PC-3 (cell line): ENCODE measurements around the gene ACTN1. TPM values are rescaled to one million over a fixed set of nuclear protein-coding genes. Genes with fewer than 3 reads are reported as not detected.

ENCODE experiments used
- ATAC-seq: fragments of 200-7000 bp; cut with Tn5 transposase; 2 replicates; pipeline ENCODE4 v1.9.1; 2020; ENCODE audit warnings: mild to moderate bottlenecking, moderate library complexity
- BruUV-seq: library from RNA; stranded (reverse); fragments of 400-500 nt; replicated peaks from 2 replicates; lab custom pipeline; 2021; lab: Mats Ljungman, UMichigan
- CTCF ChIA-PET: fragments of 300-600 bp; sonication (Branson Sonifier 250); formaldehyde crosslinking; loops from one replicate; lab custom pipeline; 2022; ENCODE audit warnings: antibody characterized with exemption; lab: Charles Lee
- POLR2A ChIA-PET: fragments of 300-600 bp; sonication (Branson Sonifier 250); formaldehyde crosslinking; loops from one replicate; lab custom pipeline; 2022; ENCODE audit warnings: antibody characterized with exemption; ENCODE audit not compliant: unreplicated experiment; lab: Charles Lee
- DNase-seq: peaks from one replicate; pipeline ENCODE4 v3.0.0-alpha.2; 2015
- H2AFZ ChIP-seq: fragments of 300-600 bp; sonication (generic); 2 replicates; pipeline ENCODE4 v1.6.0; 2016; ENCODE audit warnings: antibody characterized with exemption, low read length
- H3F3A ChIP-seq: fragments of 300-600 bp; sonication (generic); one replicate; pipeline ENCODE4 v1.6.0; 2017; ENCODE audit warnings: antibody characterized with exemption, low read length, control low read depth, mild to moderate bottlenecking; ENCODE audit not compliant: unreplicated experiment
- H3K27ac ChIP-seq: fragments of 300-600 bp; sonication (generic); 2 replicates; pipeline ENCODE4 v1.5.1; 2016; ENCODE audit warnings: mild to moderate bottlenecking, low read length
- H3K27me3 ChIP-seq: fragments of 300-600 bp; sonication (generic); 2 replicates; pipeline ENCODE4 v1.6.1; 2016; ENCODE audit warnings: low read length, mixed read lengths
- H3K36me3 ChIP-seq: fragments of 300-600 bp; sonication (generic); 2 replicates; pipeline ENCODE4 v1.6.1; 2016; ENCODE audit warnings: low read depth, mixed run types, low read length, mixed read lengths
- H3K4me1 ChIP-seq: fragments of 300-600 bp; sonication (generic); 2 replicates; pipeline ENCODE4 v1.5.1; 2016; ENCODE audit warnings: low read length; ENCODE audit not compliant: insufficient read depth
- H3K4me2 ChIP-seq: fragments of 300-600 bp; sonication (generic); 2 replicates; pipeline ENCODE4 v1.6.0; 2016; ENCODE audit warnings: low read length
- H3K4me3 ChIP-seq: fragments of 300-600 bp; sonication (generic); 2 replicates; pipeline ENCODE4 v1.5.1; 2016; ENCODE audit warnings: mild to moderate bottlenecking, low read length, mixed read lengths
- H3K79me2 ChIP-seq: fragments of 300-600 bp; sonication (generic); 2 replicates; pipeline ENCODE4 v1.6.1; 2017; ENCODE audit warnings: low read length, mixed read lengths
- H3K9ac ChIP-seq: fragments of 300-600 bp; sonication (generic); 2 replicates; pipeline ENCODE4 v1.6.0; 2016; ENCODE audit warnings: mild to moderate bottlenecking, low read length
- H3K9me2 ChIP-seq: fragments of 300-600 bp; sonication (generic); replicated peaks from 2 replicates; pipeline ENCODE4 v1.6.1; 2016; ENCODE audit warnings: mixed run types, low read length, mixed read lengths
- H3K9me3 ChIP-seq: fragments of 300-600 bp; sonication (generic); 2 replicates; pipeline ENCODE4 v1.6.1; 2016; ENCODE audit warnings: low read length, mixed read lengths
- H4K20me1 ChIP-seq: fragments of 300-600 bp; sonication (generic); 2 replicates; pipeline ENCODE4 v1.6.1; 2016; ENCODE audit warnings: low read length, mixed read lengths
- EZH2 ChIP-seq: fragments of 300-600 bp; sonication (generic); IDR thresholded peaks from one replicate; pipeline ENCODE4 v1.6.1; 2017; ENCODE audit warnings: antibody characterized with exemption, mild to moderate bottlenecking, low read length; ENCODE audit not compliant: unreplicated experiment
- EZH2phosphoT487 ChIP-seq: fragments of 300-600 bp; sonication (generic); IDR thresholded peaks from 2 replicates; pipeline ENCODE4 v1.6.1; 2018; ENCODE audit warnings: mild to moderate bottlenecking, antibody characterized with exemption, low read length, borderline replicate concordance
- intact Hi-C: fragments of 100-400 bp; cut with micrococcal nuclease; formaldehyde crosslinking; loops from 2 replicates; pipeline ENCODE4 v1.9.0; 2023
- total RNA-seq: library from RNA; depleted of rRNA; stranded (reverse); fragments of >200 nt; gene quantifications from 2 replicates; pipeline ENCODE4 v1.2.3, GENCODE V29; 2014
- TF ChIP-seq, protein P1 (sequence below): fragments of 300-600 bp; sonication (generic); conservative IDR thresholded peaks from 2 replicates; pipeline ENCODE4 v1.5.1; 2017; ENCODE audit warnings: antibody characterized with exemption, low read depth, mild to moderate bottlenecking, low read length

The ACTN1 gene
- total RNA-seq, 1 experiment from 2014 or later, result 303 TPM

DNA sequence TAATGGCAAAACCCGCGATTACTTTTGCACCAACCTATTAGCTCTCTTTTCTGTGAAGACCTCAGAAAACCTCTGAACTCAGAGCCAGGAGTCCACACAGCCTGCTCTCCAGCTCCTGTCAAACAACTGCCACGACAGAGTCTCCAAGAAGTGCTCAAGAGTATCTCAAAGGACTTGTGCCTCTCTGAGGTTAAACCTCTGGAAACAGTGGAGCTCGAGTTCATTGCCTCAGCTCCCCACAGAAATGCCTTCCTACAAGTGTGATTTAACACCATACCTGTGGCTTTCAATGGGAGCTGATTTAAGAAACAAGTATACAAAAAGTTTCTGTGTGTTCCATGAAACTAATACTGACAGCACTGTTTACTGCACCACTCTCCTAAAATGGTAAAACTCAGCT lies 20.1 kb downstream of the ACTN1 start:
- H3F3A ChIP-seq, result no peaks in the 10 kb centered on the region
- no peaks in the 10 kb centered on the region for H3K9me3 ChIP-seq
- H3K27ac ChIP-seq, result no peak overlapping the region
- intact Hi-C loops, result no loop called here
- no peaks in the 10 kb centered on the region for H3K9me2 ChIP-seq
- no peaks in the 10 kb centered on the region for H3K27me3 ChIP-seq
- TF ChIP-seq, protein P1, sequence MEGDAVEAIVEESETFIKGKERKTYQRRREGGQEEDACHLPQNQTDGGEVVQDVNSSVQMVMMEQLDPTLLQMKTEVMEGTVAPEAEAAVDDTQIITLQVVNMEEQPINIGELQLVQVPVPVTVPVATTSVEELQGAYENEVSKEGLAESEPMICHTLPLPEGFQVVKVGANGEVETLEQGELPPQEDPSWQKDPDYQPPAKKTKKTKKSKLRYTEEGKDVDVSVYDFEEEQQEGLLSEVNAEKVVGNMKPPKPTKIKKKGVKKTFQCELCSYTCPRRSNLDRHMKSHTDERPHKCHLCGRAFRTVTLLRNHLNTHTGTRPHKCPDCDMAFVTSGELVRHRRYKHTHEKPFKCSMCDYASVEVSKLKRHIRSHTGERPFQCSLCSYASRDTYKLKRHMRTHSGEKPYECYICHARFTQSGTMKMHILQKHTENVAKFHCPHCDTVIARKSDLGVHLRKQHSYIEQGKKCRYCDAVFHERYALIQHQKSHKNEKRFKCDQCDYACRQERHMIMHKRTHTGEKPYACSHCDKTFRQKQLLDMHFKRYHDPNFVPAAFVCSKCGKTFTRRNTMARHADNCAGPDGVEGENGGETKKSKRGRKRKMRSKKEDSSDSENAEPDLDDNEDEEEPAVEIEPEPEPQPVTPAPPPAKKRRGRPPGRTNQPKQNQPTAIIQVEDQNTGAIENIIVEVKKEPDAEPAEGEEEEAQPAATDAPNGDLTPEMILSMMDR, result no peak
- no peak for TF ChIP-seq EZH2phosphoT487
- TF ChIP-seq EZH2, result no peak
- H3K4me1 ChIP-seq, result peaks cover 34% of the 10 kb centered on the region
- no peak overlapping the region for H3K4me3 ChIP-seq
- no peak overlapping the region for H3K9ac ChIP-seq
- ChIA-PET CTCF (no interaction called here), POLR2A (interaction anchor here (0.6 kb wide), 1 partner anchor 87 kb away, joined by 3 read pairs; no protein-coding TSS in a partner anchor)
- no TSS peak for BruUV-seq
- peaks cover 54% of the 10 kb centered on the region for H3K36me3 ChIP-seq
- ATAC-seq (no peak), DNase-seq (no peak)
- peaks cover 100% of the 10 kb centered on the region for H3K79me2 ChIP-seq
- H2AFZ ChIP-seq, result no peak overlapping the region
- no peak overlapping the region for H3K4me2 ChIP-seq
- H4K20me1 ChIP-seq, result peaks cover 98% of the 10 kb centered on the region

DNA sequence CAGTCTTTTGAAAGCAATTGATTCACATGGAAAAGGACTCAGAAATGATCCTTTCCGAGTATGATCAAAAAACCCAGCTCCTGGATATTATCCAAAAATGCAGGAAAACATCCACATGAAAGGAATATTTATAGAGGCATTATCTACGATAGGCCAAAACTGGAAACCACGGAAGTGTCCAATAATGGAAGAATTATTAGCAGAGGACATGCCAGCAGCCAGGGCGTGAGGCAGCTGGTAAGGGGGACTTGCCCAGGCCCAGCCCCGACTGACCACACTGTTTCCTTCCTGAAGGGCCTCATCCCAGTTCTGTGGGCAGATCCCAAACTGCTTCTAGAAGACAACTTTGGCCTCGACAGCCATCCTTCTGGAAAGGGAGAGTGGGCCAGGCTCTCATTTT lies 20.5 kb downstream of the ACTN1 start:
- BruUV-seq, result no TSS peak
- Histone ChIP-seq H3K36me3 (peaks cover 50% of the 10 kb centered on the region), H3K79me2 (peaks cover 100% of the 10 kb centered on the region), H3K27ac (no peak overlapping the region), H3K27me3 (no peaks in the 10 kb centered on the region), H3K9me3 (no peaks in the 10 kb centered on the region), H4K20me1 (peaks cover 96% of the 10 kb centered on the region), H3K4me3 (no peak overlapping the region), H3K9ac (no peak overlapping the region), H3K9me2 (no peaks in the 10 kb centered on the region), H3F3A (no peaks in the 10 kb centered on the region), H2AFZ (no peak overlapping the region), H3K4me2 (no peak overlapping the region), H3K4me1 (peaks cover 31% of the 10 kb centered on the region)
- DNase-seq (no peak), ATAC-seq (no peak)
- intact Hi-C loops, result no loop called here
- POLR2A ChIA-PET, result interaction anchor here (0.6 kb wide), 1 partner anchor 87 kb away, joined by 3 read pairs; no protein-coding TSS in a partner anchor
- TF ChIP-seq EZH2phosphoT487 (no peak), EZH2 (no peak)
- TF ChIP-seq, protein P1, result no peak
- CTCF ChIA-PET, result no interaction called here

DNA sequence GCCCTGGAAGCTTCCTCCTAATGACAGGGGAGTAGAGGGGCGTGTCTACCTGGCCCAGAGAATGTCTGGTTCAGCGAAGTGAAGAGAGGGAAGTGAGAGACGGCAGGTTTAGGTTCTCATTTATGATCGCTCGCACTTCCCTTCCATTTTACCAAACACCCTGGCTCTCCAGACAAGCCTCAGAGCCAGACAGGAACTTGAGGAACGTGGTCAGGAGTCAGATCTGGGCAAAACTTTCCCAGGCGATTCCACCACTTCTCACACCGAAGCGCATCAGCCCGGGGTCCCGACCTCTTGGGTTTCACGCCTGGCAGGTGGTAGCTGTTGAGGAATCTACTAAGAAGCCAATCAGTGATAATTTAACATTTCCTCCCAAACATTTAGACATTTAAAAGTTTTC lies 21.3 kb downstream of the ACTN1 start:
- CTCF ChIA-PET, result no interaction called here
- Histone ChIP-seq H3K27me3 (no peaks in the 10 kb centered on the region), H3K36me3 (peaks cover 45% of the 10 kb centered on the region), H3K9ac (no peak overlapping the region), H3K9me2 (no peaks in the 10 kb centered on the region), H3K4me1 (peaks cover 31% of the 10 kb centered on the region), H3K27ac (no peak overlapping the region), H3K79me2 (peaks cover 100% of the 10 kb centered on the region), H4K20me1 (peaks cover 95% of the 10 kb centered on the region), H3K9me3 (no peaks in the 10 kb centered on the region), H3F3A (no peaks in the 10 kb centered on the region), H2AFZ (no peak overlapping the region), H3K4me2 (no peak overlapping the region), H3K4me3 (no peak overlapping the region)
- TF ChIP-seq, protein P1, result no peak
- TF ChIP-seq EZH2phosphoT487 (no peak), EZH2 (no peak)
- DNase-seq, result no peak
- ATAC-seq, result no peak
- intact Hi-C loops, result no loop called here
- POLR2A ChIA-PET, result no interaction called here
- no TSS peak for BruUV-seq
